ENCODE data around the gene ARHGAP8. TPM values are rescaled to one million over a fixed set of nuclear protein-coding genes. Genes with fewer than 3 reads are reported as not detected.

Gene ARHGAP8
- total and polyA plus RNA-seq, 2 donors (not counting 1 experiment from before 2014, with no cell fraction given) = 0.37 TPM; not detected in 1

DNA sequence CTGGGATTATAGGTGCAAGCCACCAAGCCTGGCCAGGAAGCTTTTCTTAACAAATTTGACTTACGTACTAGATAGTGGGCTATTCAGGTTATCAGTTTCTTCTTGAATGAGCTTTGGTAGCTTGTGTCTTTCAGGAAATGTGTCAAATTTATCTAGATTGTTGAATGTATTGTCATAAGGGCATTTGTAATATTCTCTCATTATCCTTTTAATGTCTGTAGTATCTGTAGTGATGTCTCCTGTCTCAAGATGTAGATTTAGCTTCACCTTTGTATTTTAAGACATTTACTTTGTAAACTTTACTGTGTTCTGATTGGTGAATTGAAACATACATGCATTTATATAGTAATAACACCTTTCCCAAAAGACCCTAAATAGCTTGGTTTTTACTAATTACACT lies 20.7 kb downstream of the ARHGAP8 start:
- no peaks in the 10 kb centered on the region for H4K20me1 ChIP-seq (ENCODE audit: control insufficient read depth, insufficient read depth, low read length, poor library complexity, severe bottlenecking)
- no peak overlapping the region for H3K27ac Mint-ChIP-seq
- TF ChIP-seq, protein P1, sequence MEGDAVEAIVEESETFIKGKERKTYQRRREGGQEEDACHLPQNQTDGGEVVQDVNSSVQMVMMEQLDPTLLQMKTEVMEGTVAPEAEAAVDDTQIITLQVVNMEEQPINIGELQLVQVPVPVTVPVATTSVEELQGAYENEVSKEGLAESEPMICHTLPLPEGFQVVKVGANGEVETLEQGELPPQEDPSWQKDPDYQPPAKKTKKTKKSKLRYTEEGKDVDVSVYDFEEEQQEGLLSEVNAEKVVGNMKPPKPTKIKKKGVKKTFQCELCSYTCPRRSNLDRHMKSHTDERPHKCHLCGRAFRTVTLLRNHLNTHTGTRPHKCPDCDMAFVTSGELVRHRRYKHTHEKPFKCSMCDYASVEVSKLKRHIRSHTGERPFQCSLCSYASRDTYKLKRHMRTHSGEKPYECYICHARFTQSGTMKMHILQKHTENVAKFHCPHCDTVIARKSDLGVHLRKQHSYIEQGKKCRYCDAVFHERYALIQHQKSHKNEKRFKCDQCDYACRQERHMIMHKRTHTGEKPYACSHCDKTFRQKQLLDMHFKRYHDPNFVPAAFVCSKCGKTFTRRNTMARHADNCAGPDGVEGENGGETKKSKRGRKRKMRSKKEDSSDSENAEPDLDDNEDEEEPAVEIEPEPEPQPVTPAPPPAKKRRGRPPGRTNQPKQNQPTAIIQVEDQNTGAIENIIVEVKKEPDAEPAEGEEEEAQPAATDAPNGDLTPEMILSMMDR (IDR thresholded peaks at IDR 0.05) = no peak
- TF ChIP-seq EZH2 (IDR thresholded peaks at IDR 0.05; ENCODE audit: borderline replicate concordance, insufficient read depth, low read depth, low read length, poor library complexity, severe bottlenecking) = no peak
- H3K9me3 Mint-ChIP-seq (ENCODE audit: insufficient read depth) = peaks cover 9% of the 10 kb centered on the region
- no peak overlapping the region for H3K4me3 ChIP-seq (ENCODE audit: control extremely low read depth in 1 of 5, extremely low read depth in 1 of 5, insufficient read depth in 1 of 5, low read depth in 2 of 5, low read length in 4 of 5)
- peaks cover 6 to 16% (median 16%) of the 10 kb centered on the region in 3 donors for H3K9me3 ChIP-seq (ENCODE audit: control extremely low read depth in 1 of 3, control insufficient read depth in 2 of 3, insufficient read depth in 1 of 3, low read length in 2 of 3)
- no peak overlapping the region for H2AFZ ChIP-seq (ENCODE audit: insufficient read depth, low read depth, low read length, poor library complexity, severe bottlenecking)
- POLR2A ChIA-PET = no interaction called here
- CTCF ChIA-PET = no interaction called here
- H3K27me3 ChIP-seq (replicated peaks in 1 of 4; ENCODE audit: control extremely low read depth in 1 of 4, control insufficient read depth in 3 of 4, insufficient read depth in 4 of 4, low read length in 3 of 4) = no peaks in the 10 kb centered on the region
- peaks cover 4% of the 10 kb centered on the region for H3K27me3 Mint-ChIP-seq
- ATAC-seq (ENCODE audit: low read depth) = no peak
- H3K4me3 Mint-ChIP-seq = no peak overlapping the region
- H3K36me3 ChIP-seq (replicated peaks in 1 of 2; ENCODE audit: control extremely low read depth in 1 of 2, control insufficient read depth in 1 of 2, extremely low read depth in 1 of 2, insufficient read depth in 2 of 2, low read length in 1 of 2) = no peaks in the 10 kb centered on the region
- H3K4me1 ChIP-seq (ENCODE audit: control insufficient read depth in 2 of 2, insufficient read depth in 2 of 2, low read length in 2 of 2) = no peaks in the 10 kb centered on the region
- WGBS (ENCODE audit: insufficient coverage) = no CpG with 5 or more reads among the region's 1 CpG
- H3K9ac ChIP-seq (ENCODE audit: low read length) = no peak overlapping the region
- no peak overlapping the region for H3K4me2 ChIP-seq (replicated peaks; ENCODE audit: low read depth, low read length, poor library complexity, severe bottlenecking)
- intact Hi-C loops (cut with micrococcal nuclease) = no loop called here
- H3K27ac ChIP-seq (ENCODE audit: low read length in 2 of 2) = no peak overlapping the region
- no peaks in the 10 kb centered on the region for H3K4me1 Mint-ChIP-seq
- no peak for DNase-seq
- H3K79me2 ChIP-seq (ENCODE audit: control insufficient read depth, insufficient read depth, low read length) = no peaks in the 10 kb centered on the region

DNA sequence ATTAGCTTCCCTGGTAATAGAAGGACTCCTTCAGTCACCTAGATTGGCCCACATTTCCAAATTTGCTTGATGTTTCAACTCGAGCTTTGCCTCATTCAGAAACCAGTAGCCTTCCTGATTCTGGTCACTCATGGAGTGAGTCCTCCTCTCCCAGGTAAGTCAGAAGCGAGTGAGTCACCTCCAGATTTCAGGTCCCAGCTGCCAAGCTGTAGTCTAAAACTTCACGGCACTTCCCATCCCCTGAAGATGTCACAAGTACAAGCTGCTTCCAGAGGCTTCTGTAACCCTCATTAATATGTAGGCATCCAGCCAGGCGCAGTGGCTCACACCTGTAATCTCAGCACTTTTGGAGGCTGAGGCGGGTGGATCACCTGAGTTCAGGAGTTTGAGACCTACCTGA lies 23.5 kb downstream of the ARHGAP8 start:
- Mint-ChIP-seq H3K4me1 (no peaks in the 10 kb centered on the region), H3K27me3 (peaks cover 11% of the 10 kb centered on the region), H3K9me3 (ENCODE audit: insufficient read depth) (peaks cover 9% of the 10 kb centered on the region), H3K27ac (no peak overlapping the region), H3K4me3 (no peak overlapping the region)
- H3K27ac ChIP-seq (ENCODE audit: low read length in 2 of 2) = no peak overlapping the region
- no peak for DNase-seq
- no peak overlapping the region for H3K9ac ChIP-seq (ENCODE audit: low read length)
- H3K4me3 ChIP-seq (ENCODE audit: control extremely low read depth in 1 of 5, extremely low read depth in 1 of 5, insufficient read depth in 1 of 5, low read depth in 2 of 5, low read length in 4 of 5) = no peak overlapping the region
- peaks cover 6 to 16% (median 16%) of the 10 kb centered on the region in 3 donors for H3K9me3 ChIP-seq (ENCODE audit: control extremely low read depth in 1 of 3, control insufficient read depth in 2 of 3, insufficient read depth in 1 of 3, low read length in 2 of 3)
- H3K27me3 ChIP-seq (replicated peaks in 1 of 4; ENCODE audit: control extremely low read depth in 1 of 4, control insufficient read depth in 3 of 4, insufficient read depth in 4 of 4, low read length in 3 of 4) = no peaks in the 10 kb centered on the region
- H3K4me1 ChIP-seq (ENCODE audit: control insufficient read depth in 2 of 2, insufficient read depth in 2 of 2, low read length in 2 of 2) = no peaks in the 10 kb centered on the region
- H3K4me2 ChIP-seq (replicated peaks; ENCODE audit: low read depth, low read length, poor library complexity, severe bottlenecking) = no peak overlapping the region
- H3K36me3 ChIP-seq (replicated peaks in 1 of 2; ENCODE audit: control extremely low read depth in 1 of 2, control insufficient read depth in 1 of 2, extremely low read depth in 1 of 2, insufficient read depth in 2 of 2, low read length in 1 of 2) = no peaks in the 10 kb centered on the region
- intact Hi-C loops (cut with micrococcal nuclease) = no loop called here
- no peaks in the 10 kb centered on the region for H3K79me2 ChIP-seq (ENCODE audit: control insufficient read depth, insufficient read depth, low read length)
- POLR2A ChIA-PET = no interaction called here
- no peak for ATAC-seq (ENCODE audit: low read depth)
- TF ChIP-seq, protein P1 (IDR thresholded peaks at IDR 0.05) = no peak
- no peak for TF ChIP-seq EZH2 (IDR thresholded peaks at IDR 0.05; ENCODE audit: borderline replicate concordance, insufficient read depth, low read depth, low read length, poor library complexity, severe bottlenecking)
- 88% methylated on average over 5 of the region's 5 CpGs for WGBS (ENCODE audit: insufficient coverage)
- H2AFZ ChIP-seq (ENCODE audit: insufficient read depth, low read depth, low read length, poor library complexity, severe bottlenecking) = no peak overlapping the region
- no peaks in the 10 kb centered on the region for H4K20me1 ChIP-seq (ENCODE audit: control insufficient read depth, insufficient read depth, low read length, poor library complexity, severe bottlenecking)
- CTCF ChIA-PET = interaction anchor here (0.6 kb wide), 1 partner anchor 100 kb away, joined by 3 read pairs; no protein-coding TSS in a partner anchor

Measured in B cell (primary cell).